Gastrocnemius medialis (tissue), 4 donors: ENCODE data around the gene ATP2A2.

Source experiments
- CTCF ChIP-seq, 5 experiments: fragments of 450-650 bp in 3 of 5; fragments of 200-600 bp in 2 of 5; sonication (generic) in 2 of 5; IDR thresholded peaks in 4 of 5; conservative IDR thresholded peaks in 1 of 5; 1 replicate in 4 of 5; 2 replicates in 1 of 5; pipeline ENCODE4 v1.5.1; 2016 to 2019; ENCODE audit warnings: antibody characterized with exemption in 5 of 5, mild to moderate bottlenecking in 3 of 5, moderate library complexity in 3 of 5
- POLR2A ChIP-seq, 2 donors: fragments of 450-650 bp; IDR thresholded peaks; one replicate each; pipeline ENCODE4 v1.6.1; 2017; ENCODE audit warnings: antibody characterized with exemption in 2 of 2, mild to moderate bottlenecking in 2 of 2, moderate library complexity in 2 of 2

DNA sequence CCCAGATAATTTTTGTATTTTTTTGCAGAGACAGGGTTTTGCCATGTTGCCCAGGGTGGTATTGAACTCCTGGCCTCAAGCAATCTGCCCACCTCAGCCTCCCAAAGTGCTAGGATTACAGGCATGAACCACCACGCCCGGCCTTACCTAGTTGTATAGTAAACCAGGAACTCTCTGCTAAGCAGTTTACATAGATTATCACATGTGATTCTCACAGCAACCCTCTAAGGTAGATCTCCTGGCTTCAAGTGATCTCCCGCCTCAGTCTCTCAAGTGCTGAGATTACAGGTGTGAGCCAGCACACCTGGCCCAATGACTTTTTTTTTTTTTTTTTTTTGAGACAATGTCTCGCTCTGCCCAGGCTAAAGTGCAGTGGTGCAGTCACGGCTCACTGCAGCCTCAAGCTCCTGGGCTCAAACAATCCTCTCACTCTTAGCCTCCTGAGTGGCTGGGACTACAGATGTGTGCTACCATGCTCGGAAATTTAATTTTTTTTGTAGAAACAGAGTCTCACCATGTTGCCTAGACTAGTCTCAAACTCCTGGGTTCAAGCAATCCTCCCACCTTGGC, 26.0 kb upstream of the ATP2A2 start:
- TF ChIP-seq CTCF (IDR thresholded peaks at IDR 0.05 in 4 of 5, conservative IDR thresholded peaks at IDR 0.05 in 1 of 5) (no peak), POLR2A (IDR thresholded peaks at IDR 0.05) (no peak)
